Right lobe of liver (tissue), 6 donors: ENCODE data around the gene KLK4. TPM values are rescaled to one million over a fixed set of nuclear protein-coding genes. Genes with fewer than 3 reads are reported as not detected.

ENCODE experiments used
- ATAC-seq, 4 donors: fragments of 200-7000 bp; cut with Tn5 transposase; one replicate each; pipeline ENCODE4 v1.9.1; 2020; ENCODE audit warnings: mild to moderate bottlenecking in 4 of 4, moderate library complexity in 4 of 4
- DNase-seq, 3 donors: peaks; one replicate each; pipeline ENCODE4 v3.0.0-alpha.2; 2020
- H3K27ac ChIP-seq, 3 donors: fragments of 200-600 bp; one replicate each; pipeline ENCODE4 v1.8.0; 2022
- H3K27me3 ChIP-seq, 2 donors: fragments of 200-600 bp; one replicate each; pipeline ENCODE4 v1.8.0; 2022
- H3K36me3 ChIP-seq, 4 donors: fragments of 200-600 bp; sonication (generic) in 1 of 4; one replicate each; pipeline versions ENCODE4 v1.5.1 to v1.8.0; 2017 to 2022; ENCODE audit warnings: control low read depth in 1 of 4
- H3K4me1 ChIP-seq, 4 donors: fragments of 200-600 bp; sonication (generic) in 1 of 4; one replicate each; pipeline versions ENCODE4 v1.5.1 to v1.8.0; 2017 to 2022; ENCODE audit warnings: control low read depth in 1 of 4
- H3K4me3 ChIP-seq, 3 donors: fragments of 200-600 bp; one replicate each; pipeline ENCODE4 v1.8.0; 2022
- H3K9me3 ChIP-seq, 4 donors: fragments of 200-600 bp; sonication (generic) in 1 of 4; one replicate each; pipeline versions ENCODE4 v1.5.1 to v1.8.0; 2017 to 2022; ENCODE audit warnings: control low read depth in 1 of 4
- CTCF ChIP-seq, 4 donors: fragments of 200-600 bp in 3 of 4; fragments of 450-650 bp in 1 of 4; IDR thresholded peaks; one replicate each; pipeline versions ENCODE4 v1.5.1 to v1.8.0; 2016 to 2022; ENCODE audit warnings: antibody characterized with exemption in 4 of 4, mild to moderate bottlenecking in 2 of 4
- POLR2A ChIP-seq: fragments of 450-650 bp; IDR thresholded peaks from one replicate; pipeline ENCODE4 v1.6.1; 2017; ENCODE audit warnings: antibody characterized with exemption, mild to moderate bottlenecking
- WGBS: methylation state at CpG from one replicate; pipeline ENCODE4 v1.1.6; 2018; ENCODE audit warnings: low coverage, low lambda C conversion rate; ENCODE audit not compliant: insufficient coverage; ENCODE audit errors: missing lambda C conversion rate; 5-methylcytosine and 5-hydroxymethylcytosine counted together
- intact Hi-C, 2 donors: fragments of 100-400 bp; cut with DNase I; formaldehyde crosslinking; loops; one replicate each; pipeline versions ENCODE4 v1.11.2 to v1.14.1; 2022
- total RNA-seq, 6 experiments: library from RNA; depleted of rRNA in 2 of 6; stranded (reverse); fragments of >200 nt in 2 of 6; fragmentation: NEBNext Ultra II Directional in 3 of 6; extraction: Animal tissue kit (Norgen Biotek cat#: 25700) in 3 of 6; gene quantifications; one replicate each; pipeline versions ENCODE4 v1.1.0 to v1.2.4, GENCODE V29; 2016 to 2023
- donor health status: DM: no; HTN: yes; CAD: no.
- donor health status: DM: no; HTN: no; CAD: no.
- donor health status: DM: no; HTN: no; CAD: no.
- donor health status: DM: no; HTN: yes; CAD: no.
- donor health status: DM: no; HTN: yes; CAD: no.

Gene KLK4
- total RNA-seq, 6 experiments from 2014 or later = not detected

GRCh38 chr19:50880241-50880640 is 31.0 kb downstream of the KLK4 start:
- H3K4me1 ChIP-seq = no peaks in the 10 kb centered on the region
- no peak overlapping the region for H3K4me3 ChIP-seq
- intact Hi-C loops = no loop called here
- TF ChIP-seq POLR2A = no peak
- no peaks in the 10 kb centered on the region for H3K36me3 ChIP-seq
- DNase-seq (no peak), ATAC-seq (no peak)
- no peak overlapping the region for H3K27ac ChIP-seq
- 59% methylated on average over 5 of the region's 5 CpGs for WGBS
- no peaks in the 10 kb centered on the region for H3K27me3 ChIP-seq
- no peaks in the 10 kb centered on the region for H3K9me3 ChIP-seq

GRCh38 chr19:50878851-50879250 is 32.3 kb downstream of the KLK4 start:
- intact Hi-C loops = no loop called here
- WGBS = 25% methylated on average over 2 of the region's 5 CpGs
- no peaks in the 10 kb centered on the region for H3K4me1 ChIP-seq
- H3K27ac ChIP-seq = no peak overlapping the region
- ATAC-seq (no peak), DNase-seq (no peak)
- H3K4me3 ChIP-seq = no peak overlapping the region
- no peaks in the 10 kb centered on the region for H3K36me3 ChIP-seq
- no peaks in the 10 kb centered on the region for H3K27me3 ChIP-seq
- no peaks in the 10 kb centered on the region for H3K9me3 ChIP-seq
- no peak for TF ChIP-seq CTCF (IDR thresholded peaks at IDR 0.05)
- no peak for TF ChIP-seq POLR2A

GRCh38 chr19:50877338-50877737 is 33.9 kb downstream of the KLK4 start:
- Histone ChIP-seq H3K36me3 (no peaks in the 10 kb centered on the region), H3K27ac (no peak overlapping the region), H3K4me1 (no peaks in the 10 kb centered on the region), H3K27me3 (no peaks in the 10 kb centered on the region), H3K4me3 (no peak overlapping the region), H3K9me3 (no peaks in the 10 kb centered on the region)
- DNase-seq = no peak
- no peak for TF ChIP-seq CTCF (IDR thresholded peaks at IDR 0.05)
- TF ChIP-seq POLR2A = no peak
- WGBS = 14% methylated on average over 5 of the region's 8 CpGs
- intact Hi-C loops = no loop called here
- ATAC-seq = no peak

GRCh38 chr19:50876456-50876855 is 34.7 kb downstream of the KLK4 start:
- WGBS = 58% methylated on average over 2 of the region's 7 CpGs
- Histone ChIP-seq H3K27ac (no peak overlapping the region), H3K4me1 (no peaks in the 10 kb centered on the region), H3K36me3 (no peaks in the 10 kb centered on the region), H3K27me3 (no peaks in the 10 kb centered on the region), H3K9me3 (no peaks in the 10 kb centered on the region), H3K4me3 (no peak overlapping the region)
- TF ChIP-seq POLR2A (no peak), CTCF (IDR thresholded peaks at IDR 0.05) (no peak)
- intact Hi-C loops = no loop called here
- DNase-seq (no peak), ATAC-seq (no peak)

- no peaks in the 10 kb centered on the region for H3K36me3 ChIP-seq
- no peak overlapping the region for H3K27ac ChIP-seq
- TF ChIP-seq CTCF (IDR thresholded peaks at IDR 0.05) = no peak
- TF ChIP-seq POLR2A = no peak
- DNase-seq (no peak), ATAC-seq (no peak)
- H3K9me3 ChIP-seq = no peaks in the 10 kb centered on the region
- no peak overlapping the region for H3K4me3 ChIP-seq
- no peaks in the 10 kb centered on the region for H3K27me3 ChIP-seq
- H3K4me1 ChIP-seq = no peaks in the 10 kb centered on the region
- 16% methylated on average over 6 of the region's 9 CpGs for WGBS
- intact Hi-C loops = no loop called here
These were observed 35.3 kb downstream of the KLK4 start for GRCh38 chr19:50875795-50876422.
